Gastrocnemius medialis (tissue), 4 donors: ENCODE measurements around the gene MEIS3.

Experiments used
- POLR2A ChIP-seq, 2 donors: fragments of 450-650 bp; IDR thresholded peaks; one replicate each; pipeline ENCODE4 v1.6.1; 2017; ENCODE audit warnings: antibody characterized with exemption in 2 of 2, mild to moderate bottlenecking in 2 of 2, moderate library complexity in 2 of 2
- TF ChIP-seq, protein P1 (sequence below), 5 experiments: fragments of 450-650 bp in 3 of 5; fragments of 200-600 bp in 2 of 5; sonication (generic) in 2 of 5; IDR thresholded peaks in 4 of 5; conservative IDR thresholded peaks in 1 of 5; 1 replicate in 4 of 5; 2 replicates in 1 of 5; pipeline ENCODE4 v1.5.1; 2016 to 2019; ENCODE audit warnings: antibody characterized with exemption in 5 of 5, mild to moderate bottlenecking in 3 of 5, moderate library complexity in 3 of 5

DNA sequence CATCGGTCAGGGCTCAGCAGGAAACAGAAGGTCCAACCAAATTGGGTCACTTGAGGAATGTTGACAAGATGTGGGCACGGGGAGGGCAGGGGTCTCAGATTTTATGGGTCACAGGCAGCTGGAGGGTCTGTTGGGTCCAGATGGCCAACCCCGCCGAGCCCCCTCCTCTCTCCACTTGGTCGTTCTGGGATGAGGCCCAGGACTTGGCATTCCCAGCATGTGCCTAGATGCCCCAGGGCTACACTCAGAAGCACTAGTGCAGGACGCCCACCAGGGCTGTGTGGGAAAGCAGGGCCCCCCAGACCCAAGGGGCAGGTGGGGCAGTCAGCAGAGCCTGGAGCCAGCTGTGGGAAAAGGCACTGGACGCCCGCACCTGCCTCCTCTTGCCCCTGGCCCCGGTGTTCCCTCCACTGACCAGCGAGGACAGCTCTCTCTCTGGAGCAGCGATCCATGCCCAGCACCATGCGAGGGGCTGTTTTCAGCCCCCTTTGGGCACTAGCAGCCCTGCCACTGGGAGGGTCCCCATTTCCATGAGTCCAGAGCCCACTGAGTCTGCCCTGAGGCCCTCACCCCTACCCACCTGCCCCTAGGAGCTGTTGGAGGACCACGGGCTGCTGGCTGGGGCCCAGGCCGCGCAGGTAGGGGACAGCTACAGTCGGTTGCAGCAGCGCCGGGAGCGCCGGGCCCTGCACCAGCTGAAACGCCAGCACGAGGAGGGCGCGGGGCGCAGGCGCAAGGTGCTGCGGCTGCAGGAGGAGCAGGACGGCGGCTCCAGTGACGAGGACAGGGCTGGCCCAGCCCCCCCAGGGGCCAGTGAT is 44.2 kb downstream of the MEIS3 start:
- TF ChIP-seq, protein P1, sequence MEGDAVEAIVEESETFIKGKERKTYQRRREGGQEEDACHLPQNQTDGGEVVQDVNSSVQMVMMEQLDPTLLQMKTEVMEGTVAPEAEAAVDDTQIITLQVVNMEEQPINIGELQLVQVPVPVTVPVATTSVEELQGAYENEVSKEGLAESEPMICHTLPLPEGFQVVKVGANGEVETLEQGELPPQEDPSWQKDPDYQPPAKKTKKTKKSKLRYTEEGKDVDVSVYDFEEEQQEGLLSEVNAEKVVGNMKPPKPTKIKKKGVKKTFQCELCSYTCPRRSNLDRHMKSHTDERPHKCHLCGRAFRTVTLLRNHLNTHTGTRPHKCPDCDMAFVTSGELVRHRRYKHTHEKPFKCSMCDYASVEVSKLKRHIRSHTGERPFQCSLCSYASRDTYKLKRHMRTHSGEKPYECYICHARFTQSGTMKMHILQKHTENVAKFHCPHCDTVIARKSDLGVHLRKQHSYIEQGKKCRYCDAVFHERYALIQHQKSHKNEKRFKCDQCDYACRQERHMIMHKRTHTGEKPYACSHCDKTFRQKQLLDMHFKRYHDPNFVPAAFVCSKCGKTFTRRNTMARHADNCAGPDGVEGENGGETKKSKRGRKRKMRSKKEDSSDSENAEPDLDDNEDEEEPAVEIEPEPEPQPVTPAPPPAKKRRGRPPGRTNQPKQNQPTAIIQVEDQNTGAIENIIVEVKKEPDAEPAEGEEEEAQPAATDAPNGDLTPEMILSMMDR (IDR thresholded peaks at IDR 0.05 in 4 of 5, conservative IDR thresholded peaks at IDR 0.05 in 1 of 5): no peak
- no peak for TF ChIP-seq POLR2A (IDR thresholded peaks at IDR 0.05)
